ENCODE results near the gene NMNAT2. TPM values are rescaled to one million over a fixed set of nuclear protein-coding genes. Genes with fewer than 3 reads are reported as not detected.

Gene NMNAT2
- total RNA-seq, 2 donors from 2014 or later = 1.0 to 1.3 TPM

- WGBS, 2 donors = 82% methylated on average over 6 of the region's 6 CpGs
- no peaks in the 10 kb centered on the region for H3K27me3 ChIP-seq
- H3K4me1 ChIP-seq = no peaks in the 10 kb centered on the region
- no peak overlapping the region for H3K4me3 ChIP-seq
- no peak overlapping the region for H3K27ac ChIP-seq
- no peaks in the 10 kb centered on the region for H3K9me3 ChIP-seq
- ATAC-seq = no peak
- no peaks in the 10 kb centered on the region for H3K36me3 ChIP-seq (replicated peaks in 1 of 2; ENCODE audit: insufficient read depth in 1 of 2, low read depth in 2 of 2)
- TF ChIP-seq POLR2A (IDR thresholded peaks at IDR 0.05) (no peak), CTCF (IDR thresholded peaks at IDR 0.05) (no peak)
- DNase-seq = no peak
- intact Hi-C loops (cut with DNase I) = no loop called here
Observed at GRCh38 chr1:183206538-183207122, 211.6 kb downstream of the NMNAT2 start.

GRCh38 chr1:183205196-183205781, 212.9 kb downstream of the NMNAT2 start:
- no peaks in the 10 kb centered on the region for H3K9me3 ChIP-seq
- intact Hi-C loops (cut with DNase I) = no loop called here
- H3K36me3 ChIP-seq (replicated peaks in 1 of 2; ENCODE audit: insufficient read depth in 1 of 2, low read depth in 2 of 2) = no peaks in the 10 kb centered on the region
- TF ChIP-seq POLR2A (IDR thresholded peaks at IDR 0.05) = no peak
- TF ChIP-seq CTCF (IDR thresholded peaks at IDR 0.05) = no peak
- ATAC-seq = no peak
- H3K4me3 ChIP-seq = no peak overlapping the region
- no peaks in the 10 kb centered on the region for H3K4me1 ChIP-seq
- no peak overlapping the region for H3K27ac ChIP-seq
- H3K27me3 ChIP-seq = no peaks in the 10 kb centered on the region
- WGBS, 2 donors = 74 to 81% methylated on average over 3 of the region's 3 CpGs
- DNase-seq = no peak

GRCh38 chr1:183203094-183203493, 215.1 kb downstream of the NMNAT2 start:
- Histone ChIP-seq H3K27me3 (no peaks in the 10 kb centered on the region), H3K9me3 (no peaks in the 10 kb centered on the region), H3K4me1 (no peaks in the 10 kb centered on the region), H3K36me3 (replicated peaks in 1 of 2; ENCODE audit: insufficient read depth in 1 of 2, low read depth in 2 of 2) (no peaks in the 10 kb centered on the region), H3K27ac (no peak overlapping the region), H3K4me3 (no peak overlapping the region)
- 67 to 78% methylated on average over 3 of the region's 3 CpGs for WGBS, 2 donors
- no peak for DNase-seq
- TF ChIP-seq POLR2A (IDR thresholded peaks at IDR 0.05) (no peak), CTCF (IDR thresholded peaks at IDR 0.05) (no peak)
- ATAC-seq = no peak
- intact Hi-C loops (cut with DNase I) = no loop called here

- TF ChIP-seq CTCF (IDR thresholded peaks at IDR 0.05) (no peak), POLR2A (IDR thresholded peaks at IDR 0.05) (no peak)
- peaks cover 0 to 5% of the 10 kb centered on the region in 2 donors for H3K27me3 ChIP-seq
- H3K9me3 ChIP-seq = no peaks in the 10 kb centered on the region
- H3K4me1 ChIP-seq = no peaks in the 10 kb centered on the region
- no peak overlapping the region for H3K27ac ChIP-seq
- 74 to 79% methylated on average over 8 to 9 of the region's 9 CpGs for WGBS, 2 donors
- intact Hi-C loops (cut with DNase I) = no loop called here
- H3K36me3 ChIP-seq (replicated peaks in 1 of 2; ENCODE audit: insufficient read depth in 1 of 2, low read depth in 2 of 2) = no peaks in the 10 kb centered on the region
- ATAC-seq (no peak), DNase-seq (no peak)
- H3K4me3 ChIP-seq = no peak overlapping the region
Observed at GRCh38 chr1:183200451-183200850, 217.7 kb downstream of the NMNAT2 start.

GRCh38 chr1:183199304-183199703, 218.9 kb downstream of the NMNAT2 start:
- TF ChIP-seq CTCF (IDR thresholded peaks at IDR 0.05) (no peak), POLR2A (IDR thresholded peaks at IDR 0.05) (no peak)
- ATAC-seq = no peak
- Histone ChIP-seq H3K36me3 (replicated peaks in 1 of 2; ENCODE audit: insufficient read depth in 1 of 2, low read depth in 2 of 2) (no peaks in the 10 kb centered on the region), H3K27me3 (peaks cover 0 to 5% of the 10 kb centered on the region in 2 donors), H3K4me3 (no peak overlapping the region), H3K9me3 (no peaks in the 10 kb centered on the region), H3K27ac (no peak overlapping the region), H3K4me1 (no peaks in the 10 kb centered on the region)
- 83 to 87% methylated on average over 3 of the region's 3 CpGs for WGBS, 2 donors
- DNase-seq = no peak
- intact Hi-C loops (cut with DNase I) = no loop called here

All from body of pancreas (tissue), 4 donors.